Measurements from ENCODE around the gene PHLDA2.

Gene PHLDA2

DNA sequence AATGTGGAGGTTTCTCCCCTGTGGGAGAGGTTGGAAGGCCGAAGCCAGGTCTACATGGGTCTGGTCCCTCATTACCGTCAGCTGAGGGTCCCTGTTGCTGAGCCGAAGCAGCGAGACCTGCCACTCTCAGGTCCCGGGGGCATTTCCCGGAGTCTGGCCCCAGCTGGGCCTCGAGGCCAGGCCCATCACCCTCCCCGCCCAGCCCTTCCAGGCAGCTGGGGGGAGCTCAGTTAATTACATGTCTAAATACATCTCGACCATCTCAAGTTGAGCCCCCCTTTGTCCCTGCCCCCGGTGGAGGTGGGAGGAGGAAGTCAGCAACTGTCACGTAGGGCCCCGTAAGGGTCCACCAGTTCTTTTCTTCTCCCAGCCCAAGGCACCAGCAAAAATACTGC lies 47.2 kb downstream of the PHLDA2 start:
- no peak for DNase-seq (ENCODE audit: low read depth, low spot score)

DNA sequence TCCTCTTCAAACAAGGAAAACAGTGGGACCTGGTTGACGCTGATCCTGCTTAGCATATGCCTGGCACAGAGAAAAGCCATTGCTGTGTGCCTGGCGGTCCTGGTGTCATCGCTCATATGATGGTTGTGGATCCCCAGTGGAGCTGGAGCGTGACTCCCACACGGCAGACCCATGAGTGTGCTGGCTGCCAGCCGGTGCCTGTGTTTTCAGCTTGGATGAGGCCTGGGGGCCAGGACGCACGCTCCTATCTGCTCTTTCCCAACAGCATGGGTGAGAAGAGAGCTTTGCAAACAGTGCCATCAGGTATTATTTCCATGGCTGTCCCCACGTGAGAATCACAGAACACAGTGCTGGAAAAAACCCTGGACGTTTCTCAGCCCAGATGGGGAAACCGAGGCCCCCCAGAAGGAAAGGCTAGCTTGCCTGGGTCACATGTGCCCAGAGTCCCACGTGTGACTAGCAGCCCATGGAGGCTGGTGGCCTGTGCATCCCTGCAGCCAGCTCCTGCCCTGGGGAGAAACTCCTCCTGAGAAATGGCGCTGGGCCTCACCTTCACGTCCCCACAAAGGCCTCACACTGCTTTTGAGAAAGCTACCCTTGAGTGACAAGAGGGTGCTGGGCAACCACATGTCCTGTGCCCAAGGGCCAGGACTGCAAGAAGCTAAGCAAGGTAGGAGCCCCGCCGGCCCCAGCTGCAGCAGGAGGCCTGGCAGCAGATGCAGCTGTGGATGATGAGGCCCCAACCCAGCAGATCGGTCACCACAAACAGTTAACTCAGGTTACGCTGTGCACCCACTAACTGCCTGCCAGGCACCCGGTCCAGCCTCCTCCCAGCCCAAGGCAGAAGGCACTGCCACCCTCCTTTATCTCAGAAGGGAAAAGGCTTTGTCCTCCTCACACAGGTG lies 47.9 kb downstream of the PHLDA2 start:
- no peak for DNase-seq (ENCODE audit: low read depth, low spot score)

DNA sequence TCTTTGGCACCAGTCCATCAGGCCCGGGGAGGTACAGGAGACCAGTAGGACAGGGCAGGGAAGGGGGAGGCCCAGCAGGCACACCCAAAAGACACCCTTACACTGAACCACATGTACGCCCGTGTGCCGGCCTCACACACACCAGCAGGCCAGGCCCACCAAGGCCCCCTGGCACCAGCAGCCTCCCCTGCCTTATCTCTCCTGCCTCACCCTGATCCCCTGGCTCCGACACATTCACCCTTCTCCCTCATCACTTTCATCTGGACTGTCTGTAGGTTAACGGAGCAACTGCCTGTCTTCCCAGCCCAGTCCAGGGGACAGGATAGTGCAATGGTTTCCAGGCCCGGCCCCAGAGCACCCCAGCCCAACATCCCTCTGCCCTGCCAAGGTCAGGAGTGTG lies 48.6 kb downstream of the PHLDA2 start:
- no peak for DNase-seq (ENCODE audit: low read depth, low spot score)

DNA sequence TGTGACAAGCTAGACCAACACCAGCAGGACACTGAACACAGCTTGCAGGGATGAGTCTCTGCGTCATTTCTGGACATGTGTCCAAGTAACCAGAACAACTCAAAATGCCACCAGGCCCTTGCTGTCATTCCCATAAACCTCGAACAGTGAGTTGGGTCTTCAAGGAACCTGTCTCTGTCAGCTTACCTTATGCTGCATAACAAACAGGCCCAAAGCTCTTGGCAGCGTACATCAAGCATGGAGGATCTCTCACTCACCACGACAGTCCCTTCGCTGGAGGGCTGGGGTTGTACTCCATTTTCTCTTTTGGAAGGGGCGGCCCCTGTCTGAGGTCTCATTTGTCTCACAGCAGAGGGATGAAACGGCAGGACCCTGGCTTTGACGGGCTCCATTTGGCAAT lies 50.4 kb downstream of the PHLDA2 start:
- no peak for DNase-seq (ENCODE audit: low read depth, low spot score)
